T-cell (primary cell): ENCODE results near the gene PCDHB10. TPM values are rescaled to one million over a fixed set of nuclear protein-coding genes. Genes with fewer than 3 reads are reported as not detected.
A peak's percentile ranks its signal among the peaks of the same experiment; 100 is the strongest.
"Not testable (repeated sequence)": the region's sequence is repeated elsewhere in the genome, so short reads cannot be mapped to it uniquely, and the experiment has no call there.

Experiments used
- ATAC-seq, 4 experiments: fragments of 200-7000 bp in 3 of 4; fragments of 150-1000 bp in 1 of 4; cut with Tn5 transposase; replicated peaks in 1 of 4; 1 replicate in 3 of 4; 2 replicates in 1 of 4; pipeline ENCODE4 v1.10.0; 2021; ENCODE audit warnings: moderate library complexity in 3 of 4, mild to moderate bottlenecking in 2 of 4, moderate number of reproducible peaks in 1 of 4
- CTCF ChIA-PET, 2 donors: fragments of 300-600 bp; sonication (Branson Sonifier 250); formaldehyde crosslinking; loops; one replicate each; lab custom pipeline; 2022; ENCODE audit warnings: antibody characterized with exemption in 2 of 2; lab: Charles Lee
- POLR2A ChIA-PET, 2 donors: fragments of 300-600 bp; sonication (Branson Sonifier 250); formaldehyde crosslinking; loops; one replicate each; lab custom pipeline; 2022; ENCODE audit warnings: antibody characterized with exemption in 2 of 2; lab: Charles Lee
- DNase-seq, 35 experiments: peaks; one replicate each; pipeline versions ENCODE4 v3.0.0 to v3.0.0-alpha.2; 2013 to 2023
- H3K27ac ChIP-seq: one replicate; pipeline ENCODE4 v1.5.1; 2013; ENCODE audit warnings: low read length
- H3K27me3 ChIP-seq, 2 experiments: replicated peaks in 1 of 2; 1 replicate in 1 of 2; 2 replicates in 1 of 2; pipeline versions ENCODE4 v1.6.1 to v1.7.0; 2013; ENCODE audit warnings: low read length in 1 of 2, mixed read lengths in 1 of 2; ENCODE audit not compliant: control insufficient read depth in 2 of 2, insufficient read depth in 2 of 2; ENCODE audit errors: extremely low read depth in 1 of 2
- H3K36me3 ChIP-seq, 2 donors: 1 replicate in 1 of 2; 2 replicates in 1 of 2; pipeline versions ENCODE4 v1.6.1 to v1.7.0; 2013; ENCODE audit warnings: low read length in 1 of 2; ENCODE audit not compliant: control insufficient read depth in 2 of 2, insufficient read depth in 1 of 2; ENCODE audit errors: extremely low read depth in 1 of 2
- H3K4me1 ChIP-seq, 2 experiments: 1 replicate in 1 of 2; 2 replicates in 1 of 2; pipeline versions ENCODE4 v1.6.1 to v1.7.0; 2013; ENCODE audit warnings: low read length in 2 of 2, mixed read lengths in 1 of 2; ENCODE audit not compliant: insufficient read depth in 2 of 2, control insufficient read depth in 1 of 2; ENCODE audit errors: extremely low read depth in 1 of 2
- H3K4me3 ChIP-seq, 2 donors: 1 replicate in 1 of 2; 2 replicates in 1 of 2; pipeline versions ENCODE4 v1.5.1 to v1.7.0; 2013; ENCODE audit warnings: mild to moderate bottlenecking in 2 of 2, low read length in 1 of 2, moderate library complexity in 1 of 2; ENCODE audit not compliant: control insufficient read depth in 1 of 2; ENCODE audit errors: extremely low read depth in 1 of 2
- H3K9me3 ChIP-seq: 2 replicates; pipeline ENCODE4 v1.7.0; 2013
- H3K27ac Mint-ChIP-seq, 2 donors: one replicate each; pipeline ENCODE4 v1.8.0; 2020 to 2021; ENCODE audit warnings: mild to moderate bottlenecking in 2 of 2, mixed read lengths in 2 of 2
- H3K27me3 Mint-ChIP-seq, 2 donors: one replicate each; pipeline ENCODE4 v1.8.0; 2021 to 2022; ENCODE audit warnings: mixed read lengths in 2 of 2
- H3K36me3 Mint-ChIP-seq: one replicate; pipeline ENCODE4 v1.8.0; 2021; ENCODE audit warnings: mixed read lengths
- H3K4me1 Mint-ChIP-seq, 3 donors: one replicate each; pipeline ENCODE4 v1.8.0; 2020 to 2022; ENCODE audit warnings: mixed read lengths in 3 of 3, mild to moderate bottlenecking in 1 of 3
- H3K4me3 Mint-ChIP-seq, 3 donors: one replicate each; pipeline ENCODE4 v1.8.0; 2020 to 2022; ENCODE audit warnings: mild to moderate bottlenecking in 3 of 3, mixed read lengths in 3 of 3, moderate library complexity in 3 of 3
- H3K9me3 Mint-ChIP-seq, 3 donors: one replicate each; pipeline ENCODE4 v1.8.0; 2020 to 2022; ENCODE audit warnings: mixed read lengths in 3 of 3
- WGBS: methylation state at CpG from one replicate; pipeline ENCODE4 v1.1.5; 2013; ENCODE audit warnings: missing lambda C conversion rate; ENCODE audit not compliant: insufficient coverage; 5-methylcytosine and 5-hydroxymethylcytosine counted together
- total RNA-seq, 35 experiments: library from RNA in 6 of 35; stranded (reverse) in 6 of 35; fragments of 120-200 nt in 1 of 35; gene quantifications; one replicate each; pipeline versions ENCODE4 v1.2.1 to v1.2.4 and lab custom pipeline; 2013 to 2026

The PCDHB10 gene
- total RNA-seq, 5 donors from 2014 or later (not counting 1 experiment from before 2014, with no cell fraction given) = not detected

GRCh38 chr5:141199359-141200235 lies 7.4 kb downstream of the PCDHB10 start, which contains the start of gene PCDHB11:
TSS of gene PCDHB11 (plus strand) at chr5:141199627. CDS start at chr5:141199775, 148 bp downstream.
- ChIA-PET POLR2A (no interaction called here), CTCF (no interaction called here)
- H3K9me3 Mint-ChIP-seq = peaks cover 7 to 45% (median 28%) of the 10 kb centered on the region in 3 donors
- H3K36me3 ChIP-seq = no peaks in the 10 kb centered on the region
- H3K27ac ChIP-seq = no peak within 1 kb of the TSS
- H3K4me3 ChIP-seq = no peak within 1 kb of the TSS
- H3K4me1 Mint-ChIP-seq = no peaks in the 10 kb centered on the region
- H3K4me3 Mint-ChIP-seq = no peak within 1 kb of the TSS
- H3K36me3 Mint-ChIP-seq = no peaks in the 10 kb centered on the region
- 49% methylated on average over 14 of the region's 21 CpGs for WGBS
- peaks cover 0 to 2% of the 10 kb centered on the region in 2 experiments for H3K4me1 ChIP-seq
- DNase-seq (peak in 1 of 35 experiments; percentile 17), ATAC-seq (no peak)
- no peak within 1 kb of the TSS for H3K27ac Mint-ChIP-seq
- peaks cover 5% of the 10 kb centered on the region for H3K9me3 ChIP-seq
- H3K27me3 ChIP-seq = peaks cover 0 to 13% of the 10 kb centered on the region in 2 experiments
- peaks cover 47 to 51% of the 10 kb centered on the region in 2 donors for H3K27me3 Mint-ChIP-seq

- H3K4me3 ChIP-seq, H3K9me3 ChIP-seq, H3K4me3 Mint-ChIP-seq, CTCF ChIA-PET, H3K27ac ChIP-seq, H3K4me1 Mint-ChIP-seq, H3K27ac Mint-ChIP-seq, H3K36me3 ChIP-seq, POLR2A ChIA-PET, H3K36me3 Mint-ChIP-seq, H3K4me1 ChIP-seq, ATAC-seq, DNase-seq: not testable (repeated sequence)
- peaks cover 6 to 40% (median 25%) of the 10 kb centered on the region in 3 donors for H3K9me3 Mint-ChIP-seq
- WGBS = 20% methylated on average over 9 of the region's 38 CpGs
- peaks cover 51 to 55% of the 10 kb centered on the region in 2 donors for H3K27me3 Mint-ChIP-seq
- H3K27me3 ChIP-seq = peaks cover 0 to 13% of the 10 kb centered on the region in 2 experiments
Measured at GRCh38 chr5:141201126-141201525, 9.0 kb downstream of the PCDHB10 start.

DNA sequence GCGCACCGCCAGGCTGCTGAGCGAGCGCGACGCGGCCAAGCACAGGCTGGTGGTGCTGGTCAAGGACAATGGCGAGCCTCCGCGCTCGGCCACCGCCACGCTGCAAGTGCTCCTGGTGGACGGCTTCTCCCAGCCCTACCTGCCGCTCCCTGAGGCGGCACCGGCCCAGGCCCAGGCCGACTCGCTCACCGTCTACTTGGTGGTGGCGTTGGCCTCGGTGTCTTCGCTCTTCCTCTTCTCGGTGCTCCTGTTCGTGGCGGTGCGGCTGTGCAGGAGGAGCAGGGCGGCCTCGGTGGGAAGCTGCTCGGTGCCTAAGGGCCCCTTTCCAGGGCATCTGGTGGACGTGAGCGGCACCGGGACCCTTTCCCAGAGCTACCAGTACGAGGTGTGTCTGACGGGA lies 9.5 kb downstream of the PCDHB10 start:
- H3K27ac Mint-ChIP-seq = not testable (repeated sequence)
- peaks cover under 1 to 35% (median 20%) of the 10 kb centered on the region in 3 donors for H3K9me3 Mint-ChIP-seq
- CTCF ChIA-PET = interaction anchor here in 1 of 2 donors (0.7 kb wide), 1 partner anchor 1128 kb away, joined by 3 read pairs; no protein-coding TSS in a partner anchor

GRCh38 chr5:141208478-141208877 lies 16.3 kb downstream of the PCDHB10 start, which contains the start of gene PCDHB12:
TSS of gene PCDHB12 (plus strand) at chr5:141208719. CDS start at chr5:141208908, 189 bp downstream.
- Mint-ChIP-seq H3K4me1 (peaks cover 0 to under 1% (median under 1%) of the 10 kb centered on the region in 3 donors), H3K27me3 (peaks cover 58 to 66% of the 10 kb centered on the region in 2 donors), H3K9me3 (peaks cover 0 to 7% (median 3%) of the 10 kb centered on the region in 3 donors), H3K4me3 (no peak within 1 kb of the TSS), H3K27ac (no peak within 1 kb of the TSS), H3K36me3 (no peaks in the 10 kb centered on the region)
- peaks cover 5 to 14% of the 10 kb centered on the region in 2 experiments for H3K27me3 ChIP-seq
- no peaks in the 10 kb centered on the region for H3K4me1 ChIP-seq
- WGBS = 28% methylated on average over 9 of the region's 11 CpGs
- ChIA-PET CTCF (no interaction called here), POLR2A (no interaction called here)
- H3K36me3 ChIP-seq = no peaks in the 10 kb centered on the region
- peaks cover 2% of the 10 kb centered on the region for H3K9me3 ChIP-seq
- H3K27ac ChIP-seq = no peak within 1 kb of the TSS
- DNase-seq (peak in 1 of 35 experiments; percentile 5), ATAC-seq (no peak)
- no peak within 1 kb of the TSS for H3K4me3 ChIP-seq

More for the DNA sequence above, 9.5 kb downstream of the PCDHB10 start:
- H3K4me3 ChIP-seq, H3K36me3 ChIP-seq, POLR2A ChIA-PET, H3K4me1 ChIP-seq, H3K9me3 ChIP-seq, ATAC-seq, DNase-seq, H3K4me1 Mint-ChIP-seq, H3K36me3 Mint-ChIP-seq, H3K4me3 Mint-ChIP-seq, H3K27ac ChIP-seq: not testable (repeated sequence)
- H3K27me3 Mint-ChIP-seq = peaks cover 54 to 55% of the 10 kb centered on the region in 2 donors
- peaks cover 0 to 13% of the 10 kb centered on the region in 2 experiments for H3K27me3 ChIP-seq
- WGBS = 48% methylated on average over 22 of the region's 35 CpGs

GRCh38 chr5:141210281-141210680 lies 18.1 kb downstream of the PCDHB10 start:
- CTCF ChIA-PET, H3K27ac ChIP-seq, H3K4me1 Mint-ChIP-seq, POLR2A ChIA-PET, H3K27ac Mint-ChIP-seq, H3K9me3 ChIP-seq, H3K4me3 ChIP-seq, H3K4me1 ChIP-seq, DNase-seq, H3K36me3 ChIP-seq, ATAC-seq, H3K36me3 Mint-ChIP-seq, H3K4me3 Mint-ChIP-seq: not testable (repeated sequence)
- Mint-ChIP-seq H3K27me3 (peaks cover 64 to 75% of the 10 kb centered on the region in 2 donors), H3K9me3 (peaks cover 0 to 14% (median 7%) of the 10 kb centered on the region in 3 donors)
- WGBS = 46% methylated on average over 21 of the region's 39 CpGs
- peaks cover 9 to 17% of the 10 kb centered on the region in 2 experiments for H3K27me3 ChIP-seq

- Mint-ChIP-seq H3K27me3 (peaks cover 63 to 73% of the 10 kb centered on the region in 2 donors), H3K27ac (peak overlapping the region in 1 of 2 donors; percentile 55), H3K9me3 (peaks cover 0 to 15% (median 8%) of the 10 kb centered on the region in 3 donors)
- H3K27ac ChIP-seq, H3K36me3 Mint-ChIP-seq, CTCF ChIA-PET, POLR2A ChIA-PET, H3K4me3 ChIP-seq, H3K9me3 ChIP-seq, H3K4me1 Mint-ChIP-seq, H3K36me3 ChIP-seq, ATAC-seq, DNase-seq, H3K4me3 Mint-ChIP-seq, H3K4me1 ChIP-seq: not testable (repeated sequence)
- peaks cover 9 to 17% of the 10 kb centered on the region in 2 experiments for H3K27me3 ChIP-seq
- WGBS = 45% methylated on average over 14 of the region's 27 CpGs
Measured at GRCh38 chr5:141210849-141211248, 18.7 kb downstream of the PCDHB10 start.
